ENCODE results near the gene NFKB1.

NFKB1 gene

DNA sequence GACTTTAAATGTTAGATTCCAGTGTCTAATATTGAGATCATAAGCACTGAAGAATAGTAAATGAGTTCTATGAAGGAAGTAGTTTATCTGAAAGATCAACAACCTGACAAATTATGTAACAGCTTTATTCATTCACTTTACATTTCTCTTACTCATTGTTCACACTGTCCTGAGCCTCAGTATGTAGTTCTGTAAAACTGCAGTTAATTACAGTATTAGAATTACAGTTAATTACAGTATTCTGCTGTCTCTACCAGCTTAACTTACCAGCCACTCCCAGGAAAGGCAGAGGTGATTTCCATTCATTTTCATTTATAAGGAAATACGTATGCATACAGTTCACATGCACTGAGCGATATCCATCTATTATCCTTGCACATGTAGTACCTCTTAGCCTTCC, 32.7 kb downstream of the NFKB1 start:
- no peak for DNase-seq

DNA sequence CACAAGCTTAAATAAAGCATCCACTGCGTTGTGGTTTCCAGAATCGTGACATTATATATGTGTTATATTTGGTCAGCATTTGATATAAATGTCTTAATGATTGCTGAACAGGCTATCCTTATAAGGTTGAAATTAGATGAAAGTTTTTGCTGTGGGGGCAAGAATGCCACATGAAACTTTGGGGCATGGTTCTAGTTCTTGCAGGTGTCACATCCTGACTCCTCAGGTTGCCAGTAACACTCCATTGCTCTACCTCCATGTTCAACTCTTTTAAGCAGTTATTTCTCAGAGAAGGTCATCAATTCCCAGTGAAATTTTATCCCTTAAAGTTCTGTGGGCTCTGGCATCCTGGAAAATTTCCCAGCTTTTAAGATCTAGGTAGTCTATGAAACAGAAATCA, 33.7 kb downstream of the NFKB1 start:
- DNase-seq, result no peak

DNA sequence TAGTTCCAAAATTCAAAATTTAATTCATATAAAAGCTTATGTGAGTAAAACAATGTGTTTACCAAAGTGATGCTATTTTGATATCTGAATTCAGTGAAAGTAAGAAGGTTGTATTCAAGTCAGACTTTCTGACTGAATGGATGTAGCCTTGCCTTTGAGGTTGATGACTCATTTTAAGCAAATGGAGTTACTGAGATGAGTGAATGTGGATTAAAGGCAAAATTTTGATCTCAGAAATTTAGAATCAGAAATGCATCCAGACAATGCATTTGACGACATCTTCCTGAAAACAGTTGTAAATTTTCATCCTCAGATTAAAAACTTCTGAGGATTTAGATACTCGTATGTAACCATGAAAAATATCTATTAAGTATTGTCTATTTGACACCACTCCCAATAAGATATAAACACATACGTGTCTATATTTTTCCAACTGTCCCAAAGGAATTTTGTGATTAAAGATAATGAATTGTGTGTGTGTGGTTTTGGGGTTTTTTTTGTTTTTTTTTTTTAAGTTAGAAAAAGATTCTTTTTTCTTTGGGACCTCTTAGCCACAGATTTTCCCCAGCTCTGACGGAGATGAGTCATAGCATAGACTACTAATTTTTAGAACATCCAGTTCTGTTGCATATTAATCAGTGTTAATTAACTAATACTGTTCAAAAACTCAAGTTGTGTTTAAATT, 34.4 kb downstream of the NFKB1 start:
- DNase-seq, result no peak

DNA sequence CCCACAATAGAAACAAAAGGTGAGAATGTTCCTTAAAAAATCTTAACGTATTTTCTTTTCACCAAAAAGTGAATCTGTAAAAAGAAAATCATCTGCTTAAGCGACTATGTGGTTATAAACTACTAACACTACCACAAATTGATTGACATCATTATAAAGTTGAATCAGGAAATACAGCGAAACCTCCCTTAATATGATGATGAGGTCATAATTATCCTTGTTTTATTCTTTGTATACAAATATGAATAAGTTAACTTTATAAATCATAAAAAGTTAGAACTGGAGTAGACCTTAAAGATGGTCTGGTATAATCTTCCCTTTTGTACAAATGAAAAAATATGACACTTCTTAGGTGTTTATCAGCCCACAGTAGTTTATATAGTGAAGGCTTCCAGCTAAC, 35.6 kb downstream of the NFKB1 start:
- DNase-seq, result no peak

DNA sequence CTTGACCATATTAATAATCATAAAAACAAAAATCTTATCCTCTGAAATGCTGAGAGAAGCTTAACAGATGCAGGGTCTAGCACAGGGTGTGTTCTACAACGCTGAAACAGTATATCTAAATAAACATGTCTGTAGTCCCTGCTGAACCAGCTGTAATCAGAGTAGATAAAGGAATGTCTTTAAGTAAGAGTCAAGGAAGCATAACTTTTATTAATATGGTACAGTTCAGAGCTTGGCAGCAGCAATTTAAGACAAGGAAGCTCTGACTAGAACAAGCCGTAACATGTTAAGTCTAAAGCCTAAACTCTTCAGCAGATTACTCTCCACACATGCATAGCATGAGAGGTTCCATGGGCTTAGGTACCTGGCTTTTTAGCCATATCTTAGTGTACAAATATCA, 36.1 kb downstream of the NFKB1 start:
- no peak for DNase-seq

DNA sequence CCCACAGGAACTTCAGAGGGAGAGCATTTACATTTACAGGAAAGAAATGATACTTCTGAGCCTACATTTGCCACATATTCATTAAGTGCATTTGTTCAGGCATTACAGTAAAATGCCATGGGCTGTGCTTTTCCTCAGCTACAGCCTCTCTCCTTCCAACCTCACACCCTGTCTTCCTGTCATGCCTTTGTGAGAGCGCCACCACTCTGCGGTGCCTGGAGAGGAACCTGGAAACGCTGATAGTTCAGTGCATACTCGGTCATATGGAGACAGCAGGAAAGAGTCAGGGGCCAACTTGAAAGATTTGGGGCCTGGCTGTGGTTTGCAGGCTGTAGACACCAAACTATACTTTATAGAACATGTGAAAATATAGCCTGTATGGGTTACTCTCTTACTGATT, 40.5 kb downstream of the NFKB1 start:
- no peak for DNase-seq

DNA sequence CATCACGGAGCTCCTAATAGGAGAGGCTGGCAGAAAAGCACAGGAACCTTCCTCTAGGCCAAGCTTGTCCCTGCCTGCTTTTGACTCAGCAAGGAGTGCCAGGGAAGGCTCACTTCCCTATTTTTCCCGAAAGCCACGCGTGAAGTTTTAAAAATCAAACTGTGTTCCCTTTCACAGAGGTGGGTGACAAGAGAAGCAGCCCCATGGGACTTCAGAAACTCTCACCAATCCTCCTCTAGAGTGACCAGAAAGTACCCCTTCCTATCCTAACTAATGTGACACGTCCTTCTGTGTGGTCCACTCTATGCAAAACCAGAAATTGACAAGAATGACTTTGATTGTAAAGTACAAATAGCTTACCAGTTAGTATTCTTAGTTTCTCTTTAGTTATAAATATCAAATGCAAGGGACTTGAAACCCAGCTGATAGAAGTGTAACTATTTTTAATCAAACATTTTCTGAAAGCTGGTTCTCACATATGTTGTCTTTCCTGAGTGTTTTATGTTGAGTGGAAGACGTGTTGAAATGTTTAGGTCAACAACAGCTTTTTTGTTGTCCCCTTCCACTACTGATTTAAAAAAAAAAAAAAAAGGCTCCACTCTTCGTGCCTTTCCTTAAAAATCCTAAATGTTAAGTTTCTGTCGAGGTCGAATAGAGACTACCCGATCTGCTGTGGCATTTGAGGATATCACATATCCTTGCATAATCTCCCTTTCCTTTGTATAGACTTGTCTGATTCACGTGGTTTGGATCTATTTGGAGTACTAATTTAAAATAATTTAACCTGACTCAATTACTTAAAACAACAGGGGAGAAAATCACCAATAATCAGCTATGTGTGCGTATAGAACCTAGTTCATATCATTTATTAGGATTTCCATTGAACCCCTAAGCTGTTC, 42.1 kb downstream of the NFKB1 start:
- no peak for DNase-seq

DNA sequence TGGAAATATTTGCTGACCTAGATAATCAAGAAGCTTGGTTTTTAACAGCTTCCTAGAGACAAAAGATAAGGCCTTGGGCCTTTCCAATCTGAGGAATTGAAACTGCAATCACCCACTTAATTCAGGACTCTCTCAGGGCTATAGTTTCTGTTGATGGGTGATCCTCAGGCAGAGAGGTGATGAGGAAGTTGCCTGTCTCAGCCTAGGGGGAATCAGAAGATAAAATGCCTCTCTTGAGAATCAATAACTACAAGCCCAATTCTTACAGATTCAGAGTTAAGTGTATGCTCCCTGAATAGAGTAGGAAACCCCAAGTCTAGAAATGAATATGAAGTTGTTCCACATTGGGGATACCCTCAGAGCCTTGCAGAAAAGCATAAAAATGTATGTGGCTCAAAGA, 45.5 kb downstream of the NFKB1 start:
- DNase-seq, result no peak

DNA sequence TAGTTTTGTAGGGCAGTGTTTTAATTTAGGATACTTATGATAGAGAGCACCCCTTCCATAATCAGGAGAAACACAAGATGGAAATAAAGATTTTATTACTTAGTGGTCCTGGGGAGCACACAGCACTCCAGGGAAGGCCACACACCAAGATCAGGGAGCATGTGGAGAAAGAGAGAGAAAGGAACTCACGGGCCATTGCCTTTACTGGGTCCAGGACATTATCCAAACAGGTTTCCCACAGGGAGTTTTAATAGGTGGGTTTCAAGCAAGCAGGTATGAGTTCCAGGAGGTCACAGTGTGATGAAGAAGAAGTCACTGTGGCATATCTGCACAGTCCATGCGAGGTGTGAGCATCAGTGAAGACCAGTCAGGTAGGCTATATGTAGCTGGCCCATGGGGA, 46.8 kb downstream of the NFKB1 start:
- no peak for DNase-seq

DNA sequence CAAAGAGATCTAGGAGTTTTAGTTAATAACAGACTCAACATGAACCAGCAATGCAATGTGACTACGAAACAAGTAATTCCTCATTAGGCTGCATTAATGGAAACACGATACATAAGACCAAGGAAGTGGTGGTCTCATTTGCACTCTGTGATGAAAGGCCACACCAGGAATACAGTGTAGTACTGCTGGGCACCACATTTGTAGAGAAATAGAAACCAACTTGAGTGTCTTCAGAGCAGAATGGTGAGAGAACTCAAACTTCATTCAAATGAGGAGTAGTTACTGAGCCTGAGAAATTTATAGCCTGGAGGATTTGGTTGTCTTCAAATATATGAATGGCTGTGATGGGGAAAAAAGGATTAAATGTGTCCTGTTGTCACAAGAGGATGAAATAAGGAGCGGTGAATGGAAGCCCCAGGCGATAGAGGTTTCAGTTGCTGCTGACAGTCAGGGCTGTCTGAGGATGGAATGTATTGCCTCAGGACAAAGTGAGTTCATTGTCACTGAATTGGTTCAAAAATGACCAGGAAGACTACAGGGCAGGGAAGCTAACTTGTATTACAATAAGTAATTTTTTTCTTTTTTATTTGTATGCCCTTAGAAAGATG, 50.9 kb downstream of the NFKB1 start:
- no peak for DNase-seq

DNA sequence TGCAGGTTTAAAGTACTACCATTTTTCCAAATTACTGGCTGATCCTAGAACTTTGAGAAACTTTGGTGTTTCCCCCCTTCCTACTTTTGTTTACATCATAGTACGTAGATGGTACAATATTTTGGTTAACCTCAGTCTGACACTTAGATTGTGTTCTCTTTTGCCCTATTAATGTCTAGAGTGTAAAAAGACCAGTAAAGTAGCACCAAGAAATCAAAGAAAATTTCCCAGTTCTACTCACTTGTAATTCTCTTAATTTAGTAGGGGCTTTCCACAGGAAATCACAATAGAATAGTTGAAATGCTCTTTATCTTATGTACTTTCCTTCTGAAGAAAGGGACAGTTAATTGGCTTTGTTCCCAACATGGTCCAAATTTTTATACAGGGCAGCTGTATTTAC, 51.6 kb downstream of the NFKB1 start:
- no peak for DNase-seq

DNA sequence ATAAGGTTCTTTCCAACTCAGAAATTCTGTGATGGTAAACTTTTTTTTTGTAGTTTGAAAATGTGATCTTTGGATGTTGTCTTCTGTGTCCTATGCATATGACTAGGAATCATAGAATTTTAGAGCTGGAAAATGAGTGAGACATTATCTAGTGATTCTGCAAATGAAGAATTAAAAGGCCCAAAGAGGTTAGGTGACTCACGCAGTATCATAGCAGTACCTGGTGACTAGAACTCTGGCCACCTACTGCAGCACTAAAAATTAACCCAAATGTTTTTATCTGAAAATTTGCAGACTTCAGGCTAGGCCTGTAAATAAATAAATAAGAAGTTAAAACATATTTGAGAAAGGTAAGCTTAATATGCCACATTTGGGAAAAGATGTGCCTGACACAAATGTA, 52.8 kb downstream of the NFKB1 start:
- DNase-seq, result no peak

DNA sequence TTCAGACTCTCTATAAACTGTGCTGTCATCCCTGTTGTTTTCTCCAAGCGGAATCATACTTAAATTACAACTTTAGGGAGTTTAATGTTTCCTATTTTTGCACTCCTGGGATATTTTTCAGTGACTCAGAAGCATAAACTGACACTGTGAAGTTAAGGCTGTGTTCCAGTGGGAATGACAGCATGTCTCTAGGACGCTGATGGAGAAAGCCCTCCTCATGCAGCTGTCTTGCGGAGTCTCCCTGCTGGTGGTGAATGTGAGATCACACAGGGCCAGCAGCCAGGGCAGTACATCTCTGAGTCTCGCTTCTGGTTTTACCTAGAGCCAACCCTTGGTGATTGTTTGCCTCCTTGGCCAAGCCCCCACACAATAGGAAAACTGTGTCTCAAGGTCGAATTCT, 53.3 kb downstream of the NFKB1 start:
- DNase-seq, result no peak

DNA sequence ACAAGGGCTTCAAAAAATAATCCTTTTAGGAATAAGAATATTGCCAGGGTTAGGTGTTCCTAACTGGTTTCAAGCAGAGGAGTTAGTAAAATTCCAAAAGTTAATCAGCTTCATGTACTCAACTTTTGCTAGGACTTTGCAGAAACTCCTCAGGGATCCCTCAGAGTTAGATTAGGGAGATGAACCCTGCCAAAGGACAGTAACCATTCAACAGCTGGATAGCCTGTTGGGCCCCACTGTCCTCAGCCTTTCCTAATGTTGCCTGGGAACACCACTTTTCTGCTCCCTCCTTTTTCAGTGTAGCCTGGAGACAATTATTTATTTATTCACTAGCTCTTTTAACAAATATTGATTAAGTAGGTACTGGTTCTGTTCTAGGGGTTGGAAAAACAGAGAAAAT, 53.8 kb downstream of the NFKB1 start:
- no peak for DNase-seq

DNA sequence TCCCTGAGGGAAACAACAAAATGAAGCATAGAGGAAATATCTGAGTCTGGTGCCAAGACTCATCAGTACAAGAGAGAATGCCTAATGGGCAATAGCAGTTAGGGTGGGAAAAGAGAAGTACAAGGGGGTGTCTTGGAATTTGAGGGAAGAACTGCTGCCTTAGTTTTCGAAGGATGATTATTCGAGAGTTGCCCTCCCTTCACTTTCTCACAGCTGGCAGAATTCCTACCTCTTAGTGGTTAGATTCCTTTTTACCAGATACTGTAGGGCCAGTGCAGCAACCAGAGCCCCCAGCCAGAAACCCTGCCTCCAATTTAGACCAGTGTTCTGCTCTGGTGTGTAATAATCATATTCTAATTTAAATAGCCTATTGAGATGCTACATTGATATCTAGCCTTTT, 56.5 kb downstream of the NFKB1 start:
- no peak for DNase-seq

DNA sequence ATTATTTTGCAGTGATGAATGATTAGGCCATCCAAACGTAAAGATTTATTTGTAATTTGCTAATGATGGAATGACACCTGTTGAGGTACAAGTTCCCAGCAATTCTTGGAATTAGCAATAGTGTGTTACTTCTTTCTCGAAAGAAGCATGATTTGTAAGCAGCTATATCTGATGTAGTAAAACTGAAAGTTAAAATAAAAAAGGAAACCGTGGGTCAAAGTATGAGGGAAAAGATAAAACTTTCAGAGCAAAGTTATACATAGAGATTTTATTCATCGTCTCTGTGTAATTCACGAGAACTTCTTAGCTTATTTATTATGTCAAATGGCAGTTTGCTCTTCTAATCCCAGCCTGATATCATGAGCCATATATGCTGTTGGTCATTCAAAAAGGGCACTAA, 59.0 kb downstream of the NFKB1 start:
- DNase-seq, result no peak

DNA sequence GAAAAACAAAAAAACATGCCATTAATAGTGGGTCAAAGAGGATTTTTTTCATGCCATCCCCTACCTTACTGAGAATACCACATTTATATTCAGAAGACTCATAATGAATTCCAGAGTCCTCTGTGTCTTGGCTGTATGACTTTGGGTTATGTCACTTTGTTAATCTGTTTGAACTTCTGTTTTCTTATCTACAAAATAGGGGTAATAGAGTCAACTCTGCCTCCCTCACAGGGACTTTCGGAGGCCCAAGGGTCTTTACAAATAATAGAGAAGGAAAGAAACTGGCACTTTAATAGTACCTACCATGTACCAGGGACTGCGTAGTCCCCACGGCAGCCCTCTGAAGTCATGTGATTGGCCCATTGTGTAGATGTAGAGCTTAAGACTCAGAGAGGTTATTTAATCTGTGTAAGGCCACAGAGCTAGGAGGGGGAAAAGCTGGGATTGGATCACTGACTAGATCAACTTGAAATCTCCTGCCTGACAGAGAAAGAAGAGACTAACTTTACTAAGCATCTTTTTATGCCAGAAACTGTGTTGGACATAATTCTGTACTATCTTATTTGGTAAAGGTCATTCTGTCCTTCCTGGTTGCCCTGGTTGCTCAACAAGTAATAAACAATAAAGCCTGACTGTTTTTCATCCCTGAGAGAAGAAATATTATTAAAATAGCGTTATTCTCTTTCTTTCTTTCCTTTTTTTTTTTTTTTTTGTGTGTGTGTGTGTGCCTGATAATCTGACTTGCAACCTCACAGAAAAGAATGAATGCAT, 59.6 kb downstream of the NFKB1 start:
- no peak for DNase-seq

DNA sequence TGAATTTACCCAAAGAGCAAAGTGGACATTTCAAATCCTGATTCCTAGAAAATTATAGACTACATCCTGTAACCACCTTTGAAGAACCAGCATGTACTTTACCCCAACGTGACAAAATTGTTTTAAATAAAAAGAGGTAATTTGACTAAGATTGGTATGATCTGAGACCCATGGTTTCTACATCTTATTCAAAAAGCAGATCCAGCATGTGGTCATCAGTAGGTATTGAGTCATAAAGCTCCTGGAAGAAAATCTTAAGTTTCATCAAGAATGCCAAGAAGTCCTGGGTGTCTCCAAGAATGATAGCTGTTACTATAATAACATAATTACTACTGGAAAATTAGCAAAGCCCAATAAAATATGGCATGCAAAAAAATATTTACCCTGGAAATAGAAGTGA, 61.8 kb downstream of the NFKB1 start:
- no peak for DNase-seq

DNA sequence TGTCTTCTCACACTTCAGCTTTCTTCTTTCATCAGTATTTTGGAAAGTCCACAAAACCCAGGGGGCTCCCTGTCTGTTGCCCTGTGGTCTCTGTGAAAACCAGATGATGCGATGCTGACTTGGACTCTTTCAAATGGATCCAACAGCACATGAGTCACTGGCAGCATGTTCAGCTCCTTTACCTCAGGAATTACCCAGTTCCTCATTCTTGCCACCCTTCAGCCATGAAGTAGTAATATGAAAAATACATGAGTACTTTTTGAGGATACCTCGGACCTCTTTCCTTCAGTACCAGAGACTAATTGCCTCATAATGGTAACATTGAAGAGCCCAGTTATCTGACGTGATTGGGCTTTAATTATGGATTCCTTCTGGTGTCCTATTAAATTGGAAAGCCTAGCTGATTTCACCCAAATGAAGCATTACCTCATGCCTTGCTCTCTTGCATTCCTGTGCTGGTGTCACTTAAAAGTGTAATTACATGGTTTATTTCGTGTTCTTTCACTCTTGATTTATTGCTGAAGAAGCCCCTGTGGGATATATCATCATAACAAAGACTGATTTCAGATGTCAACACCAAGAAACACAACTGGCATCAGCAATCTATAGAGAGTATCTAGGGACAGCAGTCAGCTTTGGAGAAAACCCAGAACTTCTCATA, 63.4 kb downstream of the NFKB1 start:
- DNase-seq, result no peak

DNA sequence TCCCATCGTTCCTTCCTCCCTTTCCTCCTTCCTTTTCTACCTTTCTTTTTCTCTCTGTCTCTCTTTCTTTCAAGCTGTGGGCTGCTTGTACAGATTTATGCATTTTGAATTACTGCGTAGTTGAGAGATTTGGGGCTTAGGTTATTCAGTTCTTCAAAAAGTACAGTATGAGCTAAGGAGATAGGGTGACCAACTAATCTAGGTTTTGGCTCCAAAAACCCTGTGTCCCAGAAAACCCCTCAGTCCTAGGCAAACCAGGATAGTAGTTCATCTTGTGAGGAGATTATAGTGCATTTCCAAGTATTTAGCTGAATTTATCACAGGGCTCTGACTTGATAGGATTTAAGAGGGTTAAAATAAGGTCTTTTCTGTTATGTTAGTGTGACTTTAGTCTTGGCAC, 64.5 kb downstream of the NFKB1 start:
- DNase-seq, result no peak

DNA sequence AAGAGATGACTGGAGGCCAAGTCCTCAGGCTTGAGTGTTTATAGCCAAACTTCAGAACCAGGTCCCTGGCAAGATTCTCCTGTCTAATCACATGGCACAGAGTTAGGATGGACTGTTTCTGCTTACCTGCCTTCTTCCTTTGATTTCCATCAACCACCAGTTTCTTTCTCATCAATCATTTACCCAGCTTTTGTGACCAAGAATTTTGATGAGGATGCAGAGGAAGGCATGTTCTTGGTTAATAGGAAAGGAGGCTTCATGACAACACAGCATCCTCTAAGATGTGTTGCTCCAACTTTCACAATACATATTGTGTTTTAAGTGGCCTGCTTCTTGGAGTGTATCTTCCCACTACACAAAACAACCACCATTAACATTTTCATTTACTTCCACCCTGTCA, 65.3 kb downstream of the NFKB1 start:
- no peak for DNase-seq

DNA sequence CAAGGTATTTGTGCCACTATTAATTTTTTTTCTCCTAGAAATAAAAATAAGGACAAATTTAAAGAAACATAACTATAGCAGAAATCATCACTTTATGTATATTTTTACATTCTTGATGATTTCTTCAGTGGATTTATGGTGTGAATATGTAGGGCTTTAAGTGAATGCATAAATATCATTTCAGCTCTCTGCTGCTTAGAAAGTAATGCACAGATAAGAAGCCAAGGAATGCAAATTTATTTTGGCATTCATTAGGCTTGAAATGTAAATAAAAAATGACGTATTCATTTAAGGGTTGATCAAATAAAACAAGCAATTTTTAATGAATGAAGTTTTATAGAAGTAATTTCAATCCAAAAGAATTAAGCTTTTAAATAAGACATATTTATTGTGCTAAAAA, 66.3 kb downstream of the NFKB1 start:
- no peak for DNase-seq

DNA sequence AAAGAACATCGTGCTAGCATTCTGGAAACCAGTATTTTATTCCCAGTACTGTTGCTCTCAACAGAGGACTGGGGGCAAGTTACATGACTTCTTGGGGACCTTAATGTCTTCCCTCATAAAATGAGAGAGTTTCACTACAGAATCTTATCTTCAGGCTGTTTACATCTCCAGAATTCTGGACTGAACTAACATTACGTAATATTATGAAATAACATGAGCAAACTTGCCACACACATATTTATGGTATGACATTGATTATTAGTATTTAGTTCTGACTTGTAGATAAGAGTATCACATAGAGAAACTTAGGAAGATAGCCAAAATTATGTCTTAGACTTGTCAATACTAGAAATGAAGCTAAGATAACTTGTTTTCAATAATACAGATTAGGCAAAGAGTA, 68.0 kb downstream of the NFKB1 start:
- no peak for DNase-seq
